ENCODE results near the gene NALF2.

Gene NALF2

GRCh38 chrX:69552512-69552911, 48.4 kb downstream of the NALF2 start:
- ChIA-PET POLR2A (no interaction called here), CTCF (interaction anchor here (0.9 to 2.5 kb wide), 3 partner anchors 12 to 49 kb away, joined by 3 to 10 read pairs (median 5); no protein-coding TSS in a partner anchor)
- DNase-seq (ENCODE audit: extremely low spot score) = no peak
- no peak for TF ChIP-seq CTCF (IDR thresholded peaks at IDR 0.05; ENCODE audit: control extremely low read depth, extremely low read depth, low read depth, missing control alignments)

Data from GM10248 (cell line).